Measurements from ENCODE around the gene FOXF1.
A peak's percentile ranks its signal among the peaks of the same experiment; 100 is the strongest.

Gene FOXF1

DNA sequence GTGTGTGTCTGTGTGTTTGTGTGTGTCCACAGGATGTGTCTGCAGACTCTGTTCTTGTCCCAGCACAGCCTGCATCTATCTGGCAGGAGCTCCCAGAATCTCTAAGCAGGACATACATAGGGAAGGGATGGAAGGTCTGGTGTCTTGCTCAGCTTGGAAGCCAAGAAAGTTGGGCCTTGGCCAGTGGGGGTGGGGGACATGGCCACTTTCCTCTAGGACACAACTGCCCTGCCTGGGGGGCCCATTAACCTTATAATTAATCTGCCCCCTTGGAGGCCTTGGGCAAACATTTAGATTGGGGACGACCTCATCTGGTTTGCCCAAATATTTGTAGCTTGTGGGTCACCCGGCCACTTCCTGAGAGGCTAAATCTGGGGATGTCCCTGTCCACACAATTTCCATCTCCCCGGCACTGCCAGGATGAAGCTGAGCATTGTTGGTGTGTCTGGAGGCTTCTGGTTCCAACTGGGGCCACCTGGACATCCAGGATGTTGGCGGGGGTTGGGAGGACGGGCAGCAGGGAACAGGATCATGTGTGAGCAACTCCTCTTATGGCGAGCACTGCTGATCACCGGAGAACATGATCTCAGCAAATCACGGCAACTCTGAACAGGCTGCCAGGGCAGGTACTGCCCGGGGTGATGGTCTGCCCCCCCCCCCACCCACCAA is 17.2 kb upstream of the FOXF1 start:
- no peak for DNase-seq (ENCODE audit: low spot score)

DNA sequence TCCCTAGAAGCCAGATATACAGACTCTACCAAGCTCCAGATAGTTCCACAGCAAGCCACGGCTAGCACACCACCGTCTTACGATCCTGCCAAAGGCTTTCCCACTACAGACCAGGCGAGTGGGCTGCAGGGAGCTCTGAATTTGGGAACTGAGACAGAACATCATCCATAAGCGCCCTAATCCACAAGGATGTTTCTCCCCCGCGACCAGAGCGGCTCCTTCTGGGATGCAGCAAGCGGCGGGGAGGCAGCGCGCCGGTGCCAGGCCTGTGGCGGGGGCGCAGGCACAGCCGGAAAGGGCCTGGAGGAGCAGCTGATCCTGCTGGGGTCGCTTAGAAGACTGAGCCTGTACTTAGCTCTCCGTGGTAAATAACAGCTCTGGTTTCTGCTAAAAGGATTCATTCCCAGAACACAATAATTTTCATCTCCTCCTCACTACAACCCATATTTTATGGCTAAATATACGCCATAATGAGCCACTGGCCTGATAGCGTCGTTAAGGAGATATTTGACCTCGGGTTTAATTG is 16.2 kb upstream of the FOXF1 start:
- no peak for DNase-seq (ENCODE audit: low spot score)

DNA sequence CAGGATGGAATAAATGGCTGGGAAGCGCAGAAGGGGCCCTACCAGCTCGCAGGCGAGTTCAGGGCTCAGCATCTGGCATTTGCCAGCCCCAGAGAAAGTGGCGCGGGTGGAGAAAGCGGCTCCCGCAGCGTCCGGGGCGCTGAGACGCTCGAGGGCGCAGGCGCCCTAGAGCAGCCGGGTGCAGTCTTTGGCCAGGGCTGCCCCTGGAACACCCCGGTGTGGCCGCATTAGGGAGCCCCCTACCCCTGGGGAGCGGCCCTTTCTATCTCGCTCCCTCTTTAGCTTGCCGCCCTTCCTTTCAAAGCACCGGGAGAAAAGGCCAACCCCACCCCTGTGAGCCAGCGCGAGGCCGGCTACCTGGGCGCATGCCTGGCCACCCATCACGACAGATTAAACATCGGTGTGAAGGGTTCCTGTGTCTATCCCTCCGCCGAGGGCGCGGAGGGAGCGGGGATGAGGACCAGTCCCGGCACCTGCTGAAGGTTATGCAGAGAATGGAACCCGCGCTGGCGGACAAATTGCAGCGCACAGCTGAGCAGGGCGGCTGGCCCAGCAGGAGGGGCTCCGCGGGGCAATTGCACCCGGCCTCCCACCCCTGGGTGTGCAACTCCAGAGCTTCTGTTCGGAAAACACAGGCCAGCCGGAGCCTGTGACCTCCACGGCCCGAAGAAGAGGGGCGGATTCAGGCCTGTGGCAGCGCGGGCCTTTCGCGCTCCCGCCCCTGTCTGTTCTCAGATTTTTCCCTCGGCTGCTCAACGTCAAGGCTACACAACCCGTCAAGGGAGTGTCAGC is 15.6 kb upstream of the FOXF1 start:
- no peak for DNase-seq (ENCODE audit: low spot score)

DNA sequence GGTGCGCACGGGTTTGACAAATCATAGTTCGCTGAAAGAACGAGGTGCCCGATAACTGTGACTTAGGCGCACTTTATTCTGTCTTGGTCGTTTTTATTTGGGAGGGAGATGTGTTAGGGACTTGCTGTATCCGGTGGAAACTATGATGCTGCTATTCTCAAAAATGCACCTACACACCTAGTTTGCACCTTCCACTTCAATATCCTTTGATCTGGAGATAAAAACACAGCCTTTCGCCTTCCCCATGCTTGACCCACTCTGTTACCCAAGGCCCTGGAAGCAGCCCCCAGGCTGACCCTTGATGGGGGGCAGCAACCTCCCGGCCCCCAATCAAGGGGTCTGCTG is 15.0 kb upstream of the FOXF1 start:
- no peak for DNase-seq (ENCODE audit: low spot score)

DNA sequence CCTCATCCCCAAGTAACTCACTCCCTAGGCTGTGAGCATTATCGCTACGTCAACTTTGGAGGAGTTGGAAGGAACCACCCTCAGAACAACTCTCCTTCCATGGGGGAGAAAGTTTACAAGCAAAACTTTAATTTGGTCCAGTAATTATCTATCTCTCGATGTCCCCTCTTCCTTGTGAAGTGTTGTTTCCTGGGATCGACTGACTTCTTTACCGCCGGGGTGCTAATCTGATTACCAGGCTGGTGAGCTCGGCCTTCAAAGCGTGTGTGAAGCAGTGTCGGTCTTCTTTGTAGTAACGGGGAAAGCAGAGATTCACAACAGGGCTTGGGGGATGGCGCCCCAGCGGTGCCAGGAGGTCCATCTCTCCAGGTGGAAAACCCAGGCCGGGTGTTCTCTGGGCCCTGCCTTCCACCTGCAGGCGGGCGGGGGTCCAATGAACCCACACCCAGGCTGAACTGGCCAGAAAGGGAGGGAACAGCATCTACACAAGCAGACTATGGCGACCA is 14.5 kb upstream of the FOXF1 start:
- DNase-seq (ENCODE audit: low spot score) = no peak

DNA sequence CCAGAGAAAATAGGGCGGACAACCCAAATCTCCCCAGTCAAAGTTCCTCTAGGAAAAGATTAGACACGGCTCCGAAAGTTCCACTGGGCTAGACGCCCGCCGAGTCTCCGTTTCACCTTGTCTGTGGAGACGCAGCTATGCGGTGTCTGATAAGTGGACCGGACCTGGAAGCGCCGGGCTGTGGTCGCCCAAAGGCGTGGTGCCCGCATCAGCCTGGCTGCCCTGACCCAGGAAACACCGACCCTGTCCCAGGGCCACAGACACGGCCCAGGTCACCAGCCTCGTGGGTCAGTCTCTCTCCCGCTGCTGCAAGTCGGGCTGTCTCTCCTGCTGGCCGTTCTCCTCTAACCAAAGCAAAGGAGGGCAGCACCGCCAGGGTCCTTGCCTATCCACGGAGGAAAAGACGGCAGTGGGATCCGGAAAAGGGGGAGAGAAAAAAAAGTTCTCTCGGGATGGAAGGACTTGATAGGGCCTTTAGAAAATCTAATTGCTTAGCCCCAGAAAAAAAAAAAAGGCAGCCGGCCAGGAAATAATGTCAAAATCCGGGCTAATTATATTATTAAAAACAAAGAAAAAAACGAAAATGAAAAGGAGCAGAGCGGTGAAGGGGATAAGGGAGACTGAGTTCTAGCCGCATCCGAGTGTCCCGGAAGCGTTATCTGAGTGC is 13.9 kb upstream of the FOXF1 start:
- no peak for DNase-seq (ENCODE audit: low spot score)

DNA sequence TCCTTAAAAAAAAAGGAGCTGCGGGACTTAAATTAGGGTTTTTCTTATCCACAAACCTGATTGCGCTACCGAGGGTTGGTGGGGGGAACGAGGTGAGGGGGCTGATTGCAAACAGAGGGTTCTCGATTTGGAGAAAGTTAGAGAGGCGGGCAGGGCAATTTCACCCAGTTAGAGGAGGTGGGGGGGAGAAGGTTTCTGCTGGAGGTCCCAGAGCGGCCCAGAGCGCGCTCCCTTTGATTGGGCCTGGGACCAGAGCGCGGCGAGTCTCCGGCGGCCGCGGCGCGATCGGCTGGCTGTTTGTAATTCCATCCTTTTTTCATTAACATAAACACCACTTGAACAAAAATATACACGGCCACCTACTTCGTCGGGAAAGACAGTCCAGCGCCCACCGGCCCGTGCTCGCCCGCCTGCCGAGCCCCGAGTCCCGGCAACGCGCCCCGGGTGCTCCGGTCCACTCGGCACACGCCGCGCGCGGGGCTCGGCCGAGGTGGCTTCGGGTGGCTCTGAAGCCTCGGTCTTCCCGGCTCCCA is 13.3 kb upstream of the FOXF1 start:
- DNase-seq (ENCODE audit: low spot score) = peak; percentile 69

DNA sequence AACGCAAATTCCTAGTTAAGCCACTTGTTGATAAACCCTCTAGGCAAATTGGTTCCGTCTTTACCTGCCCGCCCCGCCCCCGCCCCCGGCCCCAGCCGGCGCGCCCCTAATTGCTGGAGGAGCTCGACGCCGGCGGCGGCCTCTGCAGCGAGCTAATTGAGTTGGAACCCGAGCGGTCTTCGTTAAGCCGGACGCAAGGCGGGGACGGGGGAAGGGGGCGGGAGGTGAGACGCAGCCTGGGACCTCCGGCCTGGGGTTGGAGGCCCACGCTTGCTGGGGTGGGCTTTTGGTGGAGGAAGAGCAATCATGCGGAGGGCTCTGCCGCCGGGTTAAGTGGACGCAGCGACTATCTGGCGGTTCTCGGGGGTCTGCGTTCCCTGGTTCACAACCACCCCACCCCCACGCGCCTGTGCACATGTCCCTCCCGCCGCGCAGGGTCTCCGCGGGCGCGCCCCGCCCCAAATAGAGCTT is 12.7 kb upstream of the FOXF1 start:
- DNase-seq (ENCODE audit: low spot score) = no peak

DNA sequence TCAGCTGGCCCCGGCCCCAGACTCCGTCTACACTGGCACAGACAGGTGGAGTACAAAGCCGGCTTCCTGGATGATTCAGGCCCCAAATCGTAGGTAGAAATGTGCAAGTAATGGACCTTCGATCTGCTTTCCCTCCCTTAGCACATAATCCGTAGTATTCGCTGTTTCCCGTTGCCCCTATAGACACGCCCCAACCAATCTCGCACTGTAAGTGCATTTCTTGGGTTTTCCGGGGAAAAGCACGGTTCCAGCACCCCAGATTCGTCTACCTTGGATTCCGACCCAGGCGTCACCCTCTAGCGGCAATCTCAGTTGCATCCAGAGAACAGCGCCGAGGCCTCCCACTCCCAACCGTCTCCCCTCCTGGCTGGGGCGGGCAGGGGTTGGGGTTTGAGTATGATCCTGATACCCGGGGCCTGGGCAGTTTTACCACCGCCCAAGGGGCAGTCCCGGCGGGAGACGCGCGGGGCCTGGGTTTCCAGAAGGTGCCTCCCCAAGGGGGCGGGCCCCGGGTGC is 12.1 kb upstream of the FOXF1 start:
- DNase-seq (ENCODE audit: low spot score) = peak; percentile 45

DNA sequence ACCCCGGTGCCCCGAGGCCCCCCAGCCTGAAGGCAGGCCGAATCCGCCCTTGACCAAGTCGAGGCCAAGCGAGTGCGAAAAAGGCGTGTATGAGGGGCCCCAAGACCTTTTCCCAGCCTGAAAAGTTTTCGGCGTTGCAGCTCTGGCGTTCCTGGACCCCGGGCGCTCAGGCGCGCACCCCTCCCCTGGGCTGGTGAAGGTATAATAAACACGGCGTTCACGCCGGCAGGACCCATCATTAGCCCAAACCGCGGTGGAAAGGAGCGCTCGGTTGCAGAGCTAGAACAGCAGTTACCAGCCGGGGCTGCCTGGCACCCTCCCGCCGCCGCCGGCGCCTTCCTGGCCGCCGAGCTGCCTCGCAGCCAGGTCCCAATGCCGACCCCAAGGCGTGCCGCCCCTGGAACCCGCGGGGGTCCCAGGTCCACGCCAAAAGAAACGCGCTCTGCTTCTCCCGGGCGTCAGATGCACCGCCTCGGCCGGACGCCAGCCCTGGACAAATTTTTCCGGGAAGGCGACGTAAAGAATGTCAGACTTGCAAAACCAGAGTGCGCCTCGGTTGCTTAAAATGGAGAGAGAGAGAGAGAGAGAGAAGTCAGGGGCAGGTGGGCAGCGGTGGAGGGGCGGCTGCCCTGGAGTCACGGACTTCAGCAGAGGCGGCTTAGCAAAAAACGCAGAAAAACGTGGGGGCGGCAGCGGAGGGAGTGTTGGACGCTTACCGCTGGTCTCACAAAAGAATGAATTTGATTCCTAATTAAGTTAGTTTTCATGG is 11.5 kb upstream of the FOXF1 start:
- DNase-seq (ENCODE audit: low spot score) = peak; percentile 65

DNA sequence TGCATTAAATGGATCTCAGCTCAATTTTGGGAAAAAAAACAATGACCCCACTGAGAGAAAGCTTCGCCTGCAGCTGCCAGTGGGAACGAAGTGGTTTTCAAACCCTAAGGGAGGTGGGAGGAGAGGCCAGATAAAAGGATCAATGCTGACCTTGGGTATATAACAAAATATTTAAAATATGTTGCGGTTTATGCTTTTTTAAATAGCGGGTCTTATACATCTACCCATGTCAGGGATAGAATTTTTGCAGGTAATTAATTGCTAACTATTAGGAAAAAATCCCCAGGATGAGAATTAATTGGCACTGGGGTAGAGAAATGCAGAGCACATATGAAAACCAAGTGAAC is 10.9 kb upstream of the FOXF1 start:
- DNase-seq (ENCODE audit: low spot score) = no peak

DNA sequence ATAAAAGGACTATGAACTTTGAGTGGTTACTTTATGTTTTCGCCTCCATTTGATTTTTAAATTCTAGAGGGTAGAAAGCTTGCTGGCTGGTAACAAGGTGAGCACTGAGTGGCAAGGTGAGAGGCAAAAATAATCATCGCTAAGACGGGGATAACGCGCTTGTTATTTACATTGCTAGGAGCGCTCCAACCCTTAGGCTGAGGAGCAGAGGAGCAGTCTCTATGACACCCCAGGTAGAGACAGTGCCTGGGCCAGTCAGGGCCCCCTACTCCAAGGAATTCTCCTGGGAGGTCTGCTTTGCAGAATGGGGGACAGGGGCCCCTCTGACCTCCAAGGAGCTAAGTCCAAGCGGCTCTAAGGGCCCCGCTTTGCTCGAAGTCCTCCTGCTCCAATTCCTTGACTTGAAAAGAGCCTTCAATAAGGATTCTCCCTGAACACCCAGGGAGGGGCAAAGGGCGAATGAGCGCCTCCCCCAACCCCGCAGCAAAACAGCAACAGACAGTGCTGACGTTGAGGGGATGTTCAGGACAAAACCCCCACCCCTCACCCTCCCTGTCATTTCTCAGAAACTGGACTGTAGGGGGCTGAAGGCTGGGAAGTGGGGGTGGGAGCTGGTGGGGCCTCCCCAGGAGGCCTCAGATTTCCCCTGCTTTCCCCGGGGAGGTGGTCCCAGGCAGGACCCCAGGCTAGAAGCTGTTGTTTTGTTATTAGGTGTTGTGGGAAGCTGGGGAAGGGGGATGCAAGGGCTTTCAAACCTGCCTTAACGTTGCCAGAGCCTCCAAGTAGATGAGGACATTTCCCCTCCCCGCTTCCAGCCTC is 10.2 kb upstream of the FOXF1 start:
- DNase-seq (ENCODE audit: low spot score) = no peak

DNA sequence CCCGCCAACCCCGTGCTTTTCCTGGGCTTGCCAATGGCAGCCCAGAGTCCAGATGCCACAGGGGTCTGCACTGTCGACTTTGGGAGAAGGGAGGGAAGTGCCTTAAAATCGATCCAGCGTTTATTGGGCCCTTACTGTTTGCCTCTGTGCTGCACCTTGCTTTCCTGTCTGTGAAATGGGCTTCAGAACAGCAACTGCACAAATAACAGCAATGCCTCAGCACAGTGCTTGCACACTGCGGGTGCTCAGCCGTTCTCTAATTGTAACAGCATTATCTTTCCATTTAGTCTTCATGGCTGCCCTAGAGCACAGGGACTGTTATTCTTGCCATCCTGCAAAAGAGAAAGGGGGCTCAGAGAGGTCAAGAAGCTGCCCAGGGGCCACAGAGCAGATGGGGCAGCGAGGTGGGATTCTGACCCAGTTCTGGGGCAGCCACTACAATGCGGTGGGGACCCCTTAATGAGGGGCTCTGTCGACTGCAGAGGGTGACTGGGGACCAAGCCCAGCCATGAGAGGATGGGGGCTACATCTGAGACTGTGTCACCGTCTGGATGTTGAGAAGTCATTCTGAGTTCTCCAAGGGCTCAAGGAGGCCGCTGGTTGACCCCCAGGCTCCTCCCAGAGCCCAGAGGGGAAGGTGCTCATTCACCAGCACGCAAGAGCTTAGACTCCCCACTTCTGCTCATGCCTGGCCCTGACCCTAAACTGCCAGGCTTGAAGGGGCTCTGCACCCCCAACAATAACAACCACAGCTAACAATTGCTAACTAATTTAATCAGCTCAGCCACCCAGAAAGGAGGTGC is 9.4 kb upstream of the FOXF1 start:
- DNase-seq (ENCODE audit: low spot score) = no peak

DNA sequence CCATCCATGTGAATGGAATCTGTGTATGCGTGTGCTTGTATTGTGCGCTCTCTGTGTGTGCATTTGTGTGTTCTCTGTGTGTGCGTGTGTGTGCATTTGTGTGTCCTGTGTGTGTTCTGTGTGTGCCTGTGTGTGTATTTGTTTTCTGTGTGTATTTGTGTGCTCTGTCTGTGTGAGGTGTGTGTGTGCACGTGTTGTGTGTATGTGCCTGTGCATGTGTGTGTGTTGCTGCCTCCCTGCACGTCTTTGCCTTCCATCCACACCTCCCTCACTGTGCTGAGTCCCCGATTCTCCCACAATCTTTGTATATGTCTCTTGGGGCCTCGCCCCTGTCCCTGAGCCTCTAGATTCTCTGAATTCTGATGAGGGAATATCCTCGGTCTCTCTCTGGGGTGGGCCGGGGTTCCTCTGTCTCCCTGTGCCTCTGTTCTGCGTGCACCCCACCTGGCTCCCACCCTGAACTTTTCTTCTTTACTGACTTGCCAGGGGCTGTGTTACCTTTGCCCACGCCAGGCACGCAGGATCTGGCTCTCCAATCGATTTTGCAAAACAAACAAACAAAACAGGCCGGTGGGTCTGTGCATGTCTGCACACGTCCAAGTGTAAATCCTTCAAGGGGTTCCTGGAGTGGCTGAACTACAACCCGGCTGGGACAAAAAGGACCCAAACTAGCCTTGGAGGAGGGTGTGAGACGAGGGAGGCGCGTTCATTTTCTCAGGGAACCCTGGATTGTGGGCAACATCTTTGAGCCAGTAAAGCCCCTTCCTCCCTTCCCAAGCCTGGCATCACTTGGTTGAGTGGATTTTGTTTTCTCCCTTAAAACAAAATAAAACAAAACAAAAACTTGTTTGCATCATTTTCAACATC is 8.1 kb upstream of the FOXF1 start:
- no peak for DNase-seq (ENCODE audit: low spot score)

DNA sequence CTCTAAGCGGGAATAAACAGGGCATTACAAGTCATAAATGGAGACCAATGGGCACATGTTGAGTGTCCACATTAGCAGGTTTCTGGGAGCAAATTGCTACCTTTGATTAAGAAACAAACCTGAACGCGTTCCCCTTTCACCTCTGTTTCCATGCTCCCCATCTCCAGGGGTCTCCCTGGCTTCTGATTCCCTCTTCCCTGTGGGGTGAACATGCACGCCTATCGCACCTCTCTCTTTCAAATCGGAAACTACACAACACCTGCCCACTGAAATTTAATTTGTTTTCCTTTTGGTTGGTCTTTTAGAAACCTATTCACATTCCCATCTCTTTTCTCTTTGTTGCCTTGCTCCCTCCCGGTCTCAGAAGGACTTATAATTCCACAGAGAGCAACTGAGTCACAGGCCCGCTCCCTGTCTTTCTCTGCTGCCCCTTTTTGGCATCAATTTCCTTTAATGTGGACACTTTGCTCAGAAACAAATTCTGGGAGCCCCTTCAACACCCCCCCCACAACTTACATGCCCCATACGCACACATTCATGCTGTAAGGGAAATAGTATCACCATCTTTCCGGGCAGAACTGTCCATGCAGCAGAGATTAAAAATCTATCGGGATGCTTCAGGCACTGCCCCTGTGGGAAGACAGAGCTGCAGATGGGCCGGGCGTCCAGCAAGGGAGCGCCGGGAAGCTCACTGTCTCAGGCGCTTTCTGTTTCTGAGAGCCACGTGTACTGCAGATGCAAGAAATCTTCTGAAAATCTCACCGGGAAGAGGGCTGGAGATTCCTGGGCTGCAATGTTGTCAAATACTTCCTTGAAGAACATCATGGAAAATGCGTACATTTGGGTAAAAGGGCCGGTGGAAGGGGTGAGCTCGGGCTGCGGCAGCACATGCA is 7.2 kb upstream of the FOXF1 start:
- DNase-seq (ENCODE audit: low spot score) = peak; percentile 54

DNA sequence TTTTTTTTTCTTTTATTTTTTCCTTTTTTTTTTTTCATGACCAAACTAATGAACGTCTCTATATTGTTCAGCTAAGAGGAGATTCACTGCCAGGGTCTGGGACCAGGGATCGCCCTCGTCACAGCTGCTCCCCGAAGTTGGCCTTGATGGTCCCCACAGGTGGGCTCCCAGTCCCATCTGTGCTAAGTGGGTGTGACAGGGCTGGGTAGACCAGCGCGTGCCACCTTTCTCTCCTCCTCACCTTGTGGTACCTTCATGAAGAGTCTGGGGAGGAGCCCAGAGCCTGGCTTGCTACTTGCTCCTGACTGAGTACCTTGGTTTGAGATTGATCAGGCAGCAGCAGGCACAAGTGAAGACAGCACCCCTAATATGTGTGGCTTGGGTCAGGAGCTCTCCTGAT is 6.5 kb upstream of the FOXF1 start:
- DNase-seq (ENCODE audit: low spot score) = no peak

DNA sequence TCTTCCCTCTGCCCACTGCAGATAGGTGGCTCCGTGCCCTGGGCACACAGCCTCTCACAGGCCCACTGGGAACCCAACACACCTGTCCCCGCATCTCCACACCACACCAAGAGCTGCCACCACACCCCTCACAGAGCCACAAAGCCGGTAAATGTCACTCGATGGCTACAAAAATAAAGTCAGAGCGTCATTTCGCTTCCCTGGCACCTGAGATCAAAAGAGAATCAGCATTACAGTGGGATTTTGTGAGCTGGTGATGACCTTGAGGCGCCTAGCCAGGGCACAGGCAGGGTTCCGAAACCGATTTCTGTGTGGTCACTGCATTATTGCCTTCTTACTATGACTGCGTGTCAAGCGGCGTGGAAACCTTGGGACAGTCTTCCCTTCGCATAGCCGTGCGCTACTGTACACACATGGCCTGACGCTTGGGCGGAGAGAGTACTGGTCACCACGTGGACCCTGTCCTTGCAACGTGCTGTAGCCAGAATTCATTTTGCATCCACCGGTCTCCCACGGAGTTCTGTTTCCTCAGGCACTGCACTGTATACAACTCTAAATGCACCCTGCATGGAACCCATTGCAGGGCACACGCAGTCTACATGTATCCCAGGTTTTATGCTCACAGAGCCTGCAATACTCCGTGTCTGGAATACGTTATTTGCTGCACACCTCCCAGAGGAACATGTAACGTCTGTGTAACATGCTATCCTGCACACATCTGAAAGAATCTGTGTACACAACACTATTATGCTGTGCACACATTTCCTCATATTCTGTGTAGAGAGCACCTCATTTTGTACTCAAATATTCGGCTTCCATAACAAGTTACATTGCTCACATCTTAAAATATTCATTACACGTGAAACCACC is 5.8 kb upstream of the FOXF1 start:
- DNase-seq (ENCODE audit: low spot score) = no peak

All from AG08396 (cell line).